Stomach (tissue), 4 donors: ENCODE results near the gene MGME1.

Experiments
- CTCF ChIP-seq, 7 experiments: fragments of 450-650 bp in 4 of 7; fragments of 200-600 bp in 3 of 7; sonication (generic) in 3 of 7; IDR thresholded peaks; one replicate each; pipeline ENCODE4 v1.5.1; 2016 to 2019; ENCODE audit warnings: antibody characterized with exemption in 7 of 7, control low read depth in 2 of 7, mild to moderate bottlenecking in 1 of 7
- EP300 ChIP-seq: sonication (generic); formaldehyde crosslinking; IDR thresholded peaks from one replicate; pipeline ENCODE4 v1.6.1; 2017; ENCODE audit warnings: antibody characterized with exemption
- POLR2A ChIP-seq, 4 donors: fragments of 450-650 bp; IDR thresholded peaks; one replicate each; pipeline ENCODE4 v1.6.1; 2016; ENCODE audit warnings: antibody characterized with exemption in 4 of 4, control low read depth in 2 of 4, mild to moderate bottlenecking in 1 of 4, moderate library complexity in 1 of 4
- POLR2AphosphoS5 ChIP-seq, 3 donors: sonication (generic); formaldehyde crosslinking; IDR thresholded peaks; one replicate each; pipeline ENCODE4 v1.6.1; 2016; ENCODE audit warnings: antibody characterized with exemption in 3 of 3

- no peak for TF ChIP-seq POLR2A (IDR thresholded peaks at IDR 0.05)
- TF ChIP-seq CTCF (IDR thresholded peaks at IDR 0.05): no peak
- TF ChIP-seq EP300: no peak
- no peak for TF ChIP-seq POLR2AphosphoS5 (IDR thresholded peaks at IDR 0.05)
These were observed 18.1 kb upstream of the MGME1 start for GRCh38 chr20:17950670-17951069.
